Measurements from ENCODE around the gene OR2T27. TPM values are rescaled to one million over a fixed set of nuclear protein-coding genes. Genes with fewer than 3 reads are reported as not detected.

Gene OR2T27
- total and polyA plus RNA-seq, 2 donors from 2014 or later = not detected

GRCh38 chr1:248610301-248610700 is 45.0 kb downstream of the OR2T27 start:
- no peaks in the 10 kb centered on the region for H3K27me3 ChIP-seq (ENCODE audit: control insufficient read depth, insufficient read depth, low read length)
- FAIRE-seq = no peak
- intact Hi-C loops (cut with DNase I) = no loop called here

More at GRCh38 chr1:248610301-248610700, 45.0 kb downstream of the OR2T27 start:
- Histone ChIP-seq H3K4me3 (ENCODE audit: low read length in 3 of 3) (no peak overlapping the region), H3K27ac (ENCODE audit: low read depth in 2 of 2, low read length in 2 of 2) (no peak overlapping the region), H3K4me1 (ENCODE audit: control insufficient read depth in 2 of 3, insufficient read depth in 2 of 3, low read depth in 1 of 3, low read length in 3 of 3) (peaks cover 0 to 5% (median 0%) of the 10 kb centered on the region in 3 donors), H3K9me3 (ENCODE audit: control insufficient read depth in 2 of 3, insufficient read depth in 1 of 3, low read length in 3 of 3) (no peaks in the 10 kb centered on the region), H3K9ac (ENCODE audit: low read length in 3 of 3) (no peak overlapping the region), H3K36me3 (ENCODE audit: control insufficient read depth in 2 of 3, insufficient read depth in 3 of 3, low read length in 3 of 3) (no peaks in the 10 kb centered on the region)
- TF ChIP-seq, protein P1, sequence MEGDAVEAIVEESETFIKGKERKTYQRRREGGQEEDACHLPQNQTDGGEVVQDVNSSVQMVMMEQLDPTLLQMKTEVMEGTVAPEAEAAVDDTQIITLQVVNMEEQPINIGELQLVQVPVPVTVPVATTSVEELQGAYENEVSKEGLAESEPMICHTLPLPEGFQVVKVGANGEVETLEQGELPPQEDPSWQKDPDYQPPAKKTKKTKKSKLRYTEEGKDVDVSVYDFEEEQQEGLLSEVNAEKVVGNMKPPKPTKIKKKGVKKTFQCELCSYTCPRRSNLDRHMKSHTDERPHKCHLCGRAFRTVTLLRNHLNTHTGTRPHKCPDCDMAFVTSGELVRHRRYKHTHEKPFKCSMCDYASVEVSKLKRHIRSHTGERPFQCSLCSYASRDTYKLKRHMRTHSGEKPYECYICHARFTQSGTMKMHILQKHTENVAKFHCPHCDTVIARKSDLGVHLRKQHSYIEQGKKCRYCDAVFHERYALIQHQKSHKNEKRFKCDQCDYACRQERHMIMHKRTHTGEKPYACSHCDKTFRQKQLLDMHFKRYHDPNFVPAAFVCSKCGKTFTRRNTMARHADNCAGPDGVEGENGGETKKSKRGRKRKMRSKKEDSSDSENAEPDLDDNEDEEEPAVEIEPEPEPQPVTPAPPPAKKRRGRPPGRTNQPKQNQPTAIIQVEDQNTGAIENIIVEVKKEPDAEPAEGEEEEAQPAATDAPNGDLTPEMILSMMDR (IDR thresholded peaks at IDR 0.05; ENCODE audit: borderline replicate concordance, extremely low read depth, insufficient read depth) = no peak
- DNase-seq = no peak

Other genes starting within 250 kb of the OR2T27 start
- gene OR2T2, start 209.9 kb downstream of the OR2T27 start, total RNA-seq = 0.28 TPM
- gene OR2T2, start 209.9 kb downstream of the OR2T27 start, polyA plus RNA-seq (ENCODE audit: insufficient read depth, low read depth, low replicate concordance) = not detected
- not detected for gene OR2T3, start 182.2 kb downstream of the OR2T27 start, total RNA-seq
- gene OR2T3, start 182.2 kb downstream of the OR2T27 start, polyA plus RNA-seq (ENCODE audit: insufficient read depth, low read depth, low replicate concordance) = not detected
- 0.09 TPM for gene OR2T5, start 166.9 kb downstream of the OR2T27 start, total RNA-seq
- not detected for gene OR2T5, start 166.9 kb downstream of the OR2T27 start, polyA plus RNA-seq (ENCODE audit: insufficient read depth, low read depth, low replicate concordance)
- gene OR2G6, start 147.5 kb downstream of the OR2T27 start, total RNA-seq = 0.06 TPM
- gene OR2G6, start 147.5 kb downstream of the OR2T27 start, polyA plus RNA-seq (ENCODE audit: insufficient read depth, low read depth, low replicate concordance) = 0.09 TPM
- not detected for gene OR2T29, start 92.8 kb downstream of the OR2T27 start, total RNA-seq
- gene OR2T29, start 92.8 kb downstream of the OR2T27 start, polyA plus RNA-seq (ENCODE audit: insufficient read depth, low read depth, low replicate concordance) = not detected
- not detected for gene OR2T34, start 80.8 kb downstream of the OR2T27 start, total RNA-seq
- not detected for gene OR2T34, start 80.8 kb downstream of the OR2T27 start, polyA plus RNA-seq (ENCODE audit: insufficient read depth, low read depth, low replicate concordance)
- gene OR2T10, start 57.8 kb downstream of the OR2T27 start, total RNA-seq = 0.41 TPM
- 1.1 TPM for gene OR2T10, start 57.8 kb downstream of the OR2T27 start, polyA plus RNA-seq (ENCODE audit: insufficient read depth, low read depth, low replicate concordance)
- gene OR2T11, start 20.4 kb downstream of the OR2T27 start, total RNA-seq = 0.57 TPM
- not detected for gene OR2T11, start 20.4 kb downstream of the OR2T27 start, polyA plus RNA-seq (ENCODE audit: insufficient read depth, low read depth, low replicate concordance)
- 0.28 TPM for gene OR2T35, start 10.2 kb downstream of the OR2T27 start, total RNA-seq
- not detected for gene OR2T35, start 10.2 kb downstream of the OR2T27 start, polyA plus RNA-seq (ENCODE audit: insufficient read depth, low read depth, low replicate concordance)
- not detected for gene OR14I1, start 47.2 kb upstream of the OR2T27 start, total RNA-seq
- not detected for gene OR14I1, start 47.2 kb upstream of the OR2T27 start, polyA plus RNA-seq (ENCODE audit: insufficient read depth, low read depth, low replicate concordance)
- 3.2 TPM for gene LYPD8, start 100.2 kb upstream of the OR2T27 start, total RNA-seq
- 0.92 TPM for gene LYPD8, start 100.2 kb upstream of the OR2T27 start, polyA plus RNA-seq (ENCODE audit: insufficient read depth, low read depth, low replicate concordance)
- gene SH3BP5L, start 170.4 kb upstream of the OR2T27 start, total RNA-seq = 24.9 TPM
- gene SH3BP5L, start 170.4 kb upstream of the OR2T27 start, polyA plus RNA-seq (ENCODE audit: insufficient read depth, low read depth, low replicate concordance) = 16.6 TPM
- 28.6 TPM for gene ZNF672, start 182.7 kb upstream of the OR2T27 start, total RNA-seq
- 25.0 TPM for gene ZNF672, start 182.7 kb upstream of the OR2T27 start, polyA plus RNA-seq (ENCODE audit: insufficient read depth, low read depth, low replicate concordance)
- 29.6 TPM for gene ZNF692, start 203.6 kb upstream of the OR2T27 start, total RNA-seq
- gene ZNF692, start 203.6 kb upstream of the OR2T27 start, polyA plus RNA-seq (ENCODE audit: insufficient read depth, low read depth, low replicate concordance) = 34.4 TPM

Measured in kidney (tissue), 14 donors.